GM19455 (cell line): ENCODE results near the gene GALNT13.

ENCODE experiments used
- ATAC-seq: cut with Tn5 transposase; IDR thresholded peaks from one replicate; pipeline ENCODE4 v1.9.1; 2021; ENCODE audit not compliant: unreplicated experiment

GALNT13 gene

GRCh38 chr2:153871231-153872221 lies at the start of gene GALNT13:
TSS of gene GALNT13 (plus strand) at chr2:153871922.
- no peak for ATAC-seq

GRCh38 chr2:153823880-153824279 lies 47.8 kb upstream of the GALNT13 start:
- ATAC-seq: no peak

GRCh38 chr2:153828335-153828734 lies 43.4 kb upstream of the GALNT13 start:
- no peak for ATAC-seq

- no peak for ATAC-seq
Measured at GRCh38 chr2:153834662-153835061, 37.1 kb upstream of the GALNT13 start.

- no peak for ATAC-seq
Measured at GRCh38 chr2:153858250-153858649, 13.5 kb upstream of the GALNT13 start.

- no peak for ATAC-seq
Measured at GRCh38 chr2:153864022-153864421, 7.7 kb upstream of the GALNT13 start.

GRCh38 chr2:153866595-153866994 lies 5.1 kb upstream of the GALNT13 start:
- no peak for ATAC-seq

- ATAC-seq: no peak
Measured at GRCh38 chr2:153870308-153870707, 1.4 kb upstream of the GALNT13 start.

- no peak for ATAC-seq
Measured at GRCh38 chr2:153872311-153873051, 759 bp downstream of the GALNT13 start.

GRCh38 chr2:153873052-153874048 lies 1.6 kb downstream of the GALNT13 start:
- ATAC-seq: no peak

- no peak for ATAC-seq
Measured at GRCh38 chr2:153875801-153876466, 4.2 kb downstream of the GALNT13 start.

- ATAC-seq: no peak
Measured at GRCh38 chr2:153880926-153881325, 9.2 kb downstream of the GALNT13 start.

GRCh38 chr2:153886833-153887232 lies 15.1 kb downstream of the GALNT13 start:
- no peak for ATAC-seq

- ATAC-seq: no peak
Measured at GRCh38 chr2:153890576-153890975, 18.9 kb downstream of the GALNT13 start.

GRCh38 chr2:153891051-153891450 lies 19.3 kb downstream of the GALNT13 start:
- no peak for ATAC-seq

- ATAC-seq: no peak
Measured at GRCh38 chr2:153912798-153913396, 41.2 kb downstream of the GALNT13 start.

GRCh38 chr2:153917570-153917969 lies 45.8 kb downstream of the GALNT13 start:
- ATAC-seq: no peak

- ATAC-seq: no peak
Measured at GRCh38 chr2:153935511-153935910, 63.8 kb downstream of the GALNT13 start.

- ATAC-seq: no peak
Measured at GRCh38 chr2:153939124-153939796, 67.5 kb downstream of the GALNT13 start.
